HG02610 (cell line): ENCODE data around the gene PARVB.

Source experiments
- ATAC-seq: cut with Tn5 transposase; IDR thresholded peaks from one replicate; pipeline ENCODE4 v1.9.1; 2021; ENCODE audit warnings: mild to moderate bottlenecking, moderate library complexity; ENCODE audit not compliant: unreplicated experiment

PARVB gene

GRCh38 chr22:44209343-44209742 lies 185.2 kb downstream of the PARVB start:
- no peak for ATAC-seq

- ATAC-seq = no peak
These were observed 186.6 kb downstream of the PARVB start for GRCh38 chr22:44210722-44211121.

DNA sequence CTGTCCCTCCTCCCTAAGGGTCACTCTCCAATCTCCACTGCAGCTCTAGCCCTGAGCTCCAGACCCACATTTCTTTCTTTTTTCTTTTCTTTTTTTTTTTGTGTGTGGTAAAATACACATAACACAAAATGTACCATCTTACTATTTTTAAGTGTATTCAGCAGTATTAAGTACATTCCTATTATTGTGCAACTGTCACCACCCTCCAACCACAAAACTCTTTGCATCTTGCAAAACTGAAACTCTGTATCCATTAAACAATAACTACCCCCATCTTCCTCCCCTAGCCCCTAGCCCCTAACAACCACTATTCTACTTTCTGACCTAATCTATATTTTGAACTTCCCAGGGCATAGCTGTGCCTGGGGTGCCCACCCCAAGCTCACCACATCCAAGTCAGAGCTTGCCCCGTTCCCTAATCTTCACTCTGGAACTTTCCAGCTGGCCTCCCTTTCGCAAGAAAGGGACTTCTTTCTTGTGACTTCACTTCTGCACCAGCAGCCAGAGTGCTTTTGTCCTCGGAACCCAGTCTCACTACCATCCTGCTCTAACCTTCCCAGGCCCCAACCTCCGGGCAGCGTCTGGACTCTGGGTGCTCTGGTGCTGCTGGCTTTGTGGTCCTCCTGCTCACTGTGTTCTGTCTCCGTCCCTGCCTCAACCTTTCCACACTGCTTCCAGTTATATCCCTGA lies 187.3 kb downstream of the PARVB start:
- ATAC-seq = no peak

DNA sequence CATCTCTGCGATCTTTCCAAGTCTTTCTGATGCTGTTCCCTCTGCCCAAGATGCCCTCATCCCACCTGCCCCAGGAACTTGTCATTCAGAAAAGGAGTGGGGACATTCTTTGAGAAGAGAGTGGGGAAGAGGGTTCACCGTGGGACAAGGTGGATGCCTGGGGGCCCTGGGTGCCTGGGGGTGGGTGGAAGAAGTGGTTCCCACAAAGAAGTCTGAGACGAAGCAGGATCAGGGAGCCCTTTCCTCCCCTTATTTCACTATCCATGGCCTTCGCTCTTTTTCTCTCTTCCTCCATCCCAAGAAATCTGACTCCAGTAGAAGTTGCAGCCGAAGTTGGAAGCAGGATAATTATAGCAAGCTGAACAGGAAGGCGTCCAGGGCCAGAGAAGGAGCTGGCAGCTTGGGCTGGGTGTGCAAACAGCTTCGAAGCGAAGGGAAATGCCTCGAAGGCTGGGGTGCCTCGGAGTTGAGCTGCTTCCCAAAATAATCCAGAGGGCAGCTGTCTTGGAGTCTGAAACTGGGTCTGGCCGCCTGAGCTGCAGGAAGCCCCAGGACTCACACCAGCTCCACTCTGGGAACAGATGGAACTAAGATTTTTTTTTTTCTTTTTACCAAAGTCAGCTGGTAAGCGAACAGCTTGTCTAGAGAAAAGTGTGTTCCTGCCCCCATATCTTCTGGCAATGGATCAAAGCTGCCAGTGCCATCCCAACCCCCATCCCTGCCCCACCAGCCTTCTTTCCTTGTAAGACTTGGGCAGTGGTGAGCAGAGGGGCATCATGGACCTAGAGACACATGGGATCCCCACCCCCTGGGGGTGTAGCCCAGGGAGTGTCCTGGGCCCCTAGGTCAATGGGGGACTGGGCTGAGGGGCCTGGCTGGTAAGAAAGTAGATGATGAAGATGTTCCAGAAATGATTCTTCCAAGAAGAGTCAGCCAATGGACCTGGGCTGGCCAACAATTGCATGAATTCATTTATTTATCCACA lies 188.1 kb downstream of the PARVB start:
- no peak for ATAC-seq

GRCh38 chr22:44212936-44213335 lies 188.8 kb downstream of the PARVB start:
- ATAC-seq = no peak

DNA sequence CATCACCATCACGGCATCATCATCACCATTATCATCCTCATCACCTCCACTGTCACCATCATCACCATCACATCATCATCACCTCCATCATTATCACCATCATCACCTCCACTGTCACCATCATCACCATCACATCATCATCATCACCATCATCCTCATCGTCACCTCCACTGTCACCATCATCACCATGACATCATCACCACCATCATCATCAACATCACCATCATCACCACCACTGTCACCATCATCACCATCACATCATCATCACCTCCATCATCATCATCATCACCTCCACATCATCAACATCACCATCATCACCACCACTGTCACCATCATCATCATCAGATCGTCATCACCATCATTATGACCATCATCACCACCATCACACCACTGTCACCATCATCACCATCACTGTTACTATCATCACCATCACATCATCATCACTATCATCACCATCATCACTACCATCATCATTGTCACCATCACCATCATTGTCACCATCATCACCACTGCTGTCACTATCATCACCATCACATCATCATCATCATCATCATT lies 189.5 kb downstream of the PARVB start:
- ATAC-seq = no peak

- no peak for ATAC-seq
These were observed 190.1 kb downstream of the PARVB start for GRCh38 chr22:44214187-44214586.

GRCh38 chr22:44214764-44215163 lies 190.7 kb downstream of the PARVB start:
- no peak for ATAC-seq

DNA sequence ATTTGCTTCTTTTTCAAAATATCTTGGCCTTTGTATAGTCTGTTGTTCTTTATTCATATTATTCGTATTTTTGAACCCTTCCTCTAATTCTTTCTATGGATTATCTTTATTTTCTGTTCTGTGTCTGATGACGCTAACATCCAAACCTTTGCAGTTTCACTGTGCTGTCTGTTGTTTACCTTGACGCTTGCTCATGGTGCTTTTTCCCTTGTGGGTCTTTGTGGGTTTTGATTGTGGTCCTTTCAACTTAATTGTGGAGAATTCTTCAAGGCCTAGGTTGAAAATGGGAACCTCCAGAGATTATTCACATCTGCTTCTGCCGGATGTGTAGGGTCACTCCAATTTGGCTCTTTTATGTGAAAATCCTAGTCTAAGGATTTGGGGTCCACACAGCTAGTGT lies 191.2 kb downstream of the PARVB start:
- no peak for ATAC-seq

GRCh38 chr22:44217346-44217745 lies 193.2 kb downstream of the PARVB start:
- ATAC-seq = no peak

DNA sequence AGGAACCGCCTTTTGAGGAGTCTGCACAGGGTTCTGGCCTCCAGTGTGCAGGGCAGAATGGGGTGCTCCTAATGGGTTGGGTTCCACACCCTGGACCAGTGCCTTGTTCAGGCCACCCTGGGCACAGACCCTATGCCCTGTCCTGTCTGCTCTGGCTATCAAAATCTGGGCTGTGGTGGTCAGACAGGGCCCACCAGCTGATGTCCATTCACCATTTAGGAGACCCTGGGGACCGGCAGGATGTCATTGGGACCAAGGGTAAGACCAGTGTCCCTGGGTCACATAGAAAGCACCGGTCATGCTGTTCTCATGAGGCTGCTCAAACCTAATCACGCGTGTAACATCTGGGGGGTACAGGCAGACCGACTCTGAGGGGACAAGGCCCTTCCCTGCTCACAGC lies 194.0 kb downstream of the PARVB start:
- ATAC-seq = no peak

- ATAC-seq = no peak
These were observed 195.2 kb downstream of the PARVB start for GRCh38 chr22:44219101-44219870.

- no peak for ATAC-seq
These were observed 196.9 kb downstream of the PARVB start for GRCh38 chr22:44220727-44221680.

GRCh38 chr22:44221710-44222475 lies 197.8 kb downstream of the PARVB start:
- no peak for ATAC-seq
